ENCODE measurements around the gene FGD4.

DNA sequence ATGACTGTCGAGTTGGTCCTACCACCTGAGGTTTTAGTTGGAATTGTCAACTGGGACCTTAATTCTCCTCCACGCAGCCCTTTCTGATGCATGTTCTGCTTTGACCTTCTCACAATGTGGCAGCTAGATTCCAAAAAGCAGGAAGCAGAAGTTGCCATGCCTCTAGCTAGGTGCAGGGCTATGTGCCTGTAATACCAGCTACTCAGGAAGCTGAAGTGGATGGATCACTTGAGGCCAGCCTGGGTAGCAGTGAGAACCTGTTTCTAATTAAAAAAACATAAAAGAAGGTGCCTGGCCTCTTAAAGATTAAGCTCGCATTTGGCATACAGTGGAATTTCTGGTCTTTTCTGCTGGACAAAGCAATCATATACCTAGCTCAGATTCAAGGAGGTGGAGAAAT, 77.1 kb downstream of the FGD4 start:
- TF ChIP-seq POLR2A (IDR thresholded peaks at IDR 0.05) (no peak), CTCF (IDR thresholded peaks at IDR 0.05) (no peak), EP300 (IDR thresholded peaks at IDR 0.05) (no peak), POLR2AphosphoS5 (IDR thresholded peaks at IDR 0.05) (no peak)
